ENCODE results near the gene UCK2. TPM values are rescaled to one million over a fixed set of nuclear protein-coding genes. Genes with fewer than 3 reads are reported as not detected.

Gene UCK2
- total RNA-seq, 1 donor from 2014 or later: 9.6 TPM

DNA sequence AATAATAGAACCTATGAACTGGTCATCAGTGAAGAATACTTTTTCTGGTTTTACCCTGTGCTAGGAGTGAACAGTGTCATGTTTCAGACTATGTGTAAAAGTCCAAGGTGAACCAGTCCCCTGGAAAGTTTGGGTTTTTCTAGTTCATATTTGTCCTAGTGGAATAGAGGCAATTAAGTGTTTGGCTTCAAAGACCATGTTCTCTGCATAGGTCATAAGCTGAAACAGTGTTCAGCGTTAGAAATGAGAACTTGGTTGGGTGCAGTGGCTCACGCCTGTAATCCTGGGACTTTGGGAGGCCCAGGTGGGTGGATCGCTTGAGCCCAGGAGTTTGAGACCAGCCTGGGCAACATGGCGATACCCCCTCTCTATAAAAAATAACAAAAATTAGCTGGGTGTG lies 77.5 kb downstream of the UCK2 start:
- peaks cover 10% of the 10 kb centered on the region for H3K36me3 ChIP-seq
- H3K27me3 ChIP-seq (ENCODE audit: low read depth): no peaks in the 10 kb centered on the region
- TF ChIP-seq, protein P1, sequence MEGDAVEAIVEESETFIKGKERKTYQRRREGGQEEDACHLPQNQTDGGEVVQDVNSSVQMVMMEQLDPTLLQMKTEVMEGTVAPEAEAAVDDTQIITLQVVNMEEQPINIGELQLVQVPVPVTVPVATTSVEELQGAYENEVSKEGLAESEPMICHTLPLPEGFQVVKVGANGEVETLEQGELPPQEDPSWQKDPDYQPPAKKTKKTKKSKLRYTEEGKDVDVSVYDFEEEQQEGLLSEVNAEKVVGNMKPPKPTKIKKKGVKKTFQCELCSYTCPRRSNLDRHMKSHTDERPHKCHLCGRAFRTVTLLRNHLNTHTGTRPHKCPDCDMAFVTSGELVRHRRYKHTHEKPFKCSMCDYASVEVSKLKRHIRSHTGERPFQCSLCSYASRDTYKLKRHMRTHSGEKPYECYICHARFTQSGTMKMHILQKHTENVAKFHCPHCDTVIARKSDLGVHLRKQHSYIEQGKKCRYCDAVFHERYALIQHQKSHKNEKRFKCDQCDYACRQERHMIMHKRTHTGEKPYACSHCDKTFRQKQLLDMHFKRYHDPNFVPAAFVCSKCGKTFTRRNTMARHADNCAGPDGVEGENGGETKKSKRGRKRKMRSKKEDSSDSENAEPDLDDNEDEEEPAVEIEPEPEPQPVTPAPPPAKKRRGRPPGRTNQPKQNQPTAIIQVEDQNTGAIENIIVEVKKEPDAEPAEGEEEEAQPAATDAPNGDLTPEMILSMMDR (IDR thresholded peaks at IDR 0.05; ENCODE audit: borderline replicate concordance): no peak
- no peak overlapping the region for H3K4me3 ChIP-seq
- peaks cover 23% of the 10 kb centered on the region for H3K4me1 ChIP-seq
- DNase-seq: no peak
- H3K9me3 ChIP-seq (replicated peaks): no peaks in the 10 kb centered on the region
- intact Hi-C loops (cut with micrococcal nuclease): no loop called here
- H3K27ac ChIP-seq (replicated peaks): no peak overlapping the region

DNA sequence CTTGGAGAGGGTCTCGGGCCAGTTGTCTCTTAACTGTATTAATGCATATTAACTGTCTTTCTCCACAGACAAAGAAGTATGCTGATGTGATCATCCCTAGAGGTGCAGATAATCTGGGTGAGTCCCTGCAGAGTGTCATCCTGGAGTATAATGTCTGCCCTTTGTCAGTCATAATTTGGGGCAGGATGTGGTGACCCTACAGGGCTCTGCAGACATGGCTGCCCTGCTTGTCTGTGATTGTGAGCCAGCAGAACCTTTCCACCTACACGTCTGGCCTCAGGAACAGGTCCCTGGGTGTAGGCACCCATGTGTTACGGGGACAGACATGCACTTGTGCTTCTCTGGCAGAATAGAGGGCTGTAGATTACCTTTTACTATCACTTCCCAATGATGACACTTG lies 78.4 kb downstream of the UCK2 start:
- H3K27me3 ChIP-seq (ENCODE audit: low read depth): no peaks in the 10 kb centered on the region
- H3K4me1 ChIP-seq: peaks cover 21% of the 10 kb centered on the region
- no peak overlapping the region for H3K4me3 ChIP-seq
- intact Hi-C loops (cut with micrococcal nuclease): no loop called here
- H3K27ac ChIP-seq (replicated peaks): no peak overlapping the region
- no peaks in the 10 kb centered on the region for H3K9me3 ChIP-seq (replicated peaks)
- TF ChIP-seq, protein P1 (IDR thresholded peaks at IDR 0.05; ENCODE audit: borderline replicate concordance): no peak
- no peak for DNase-seq
- H3K36me3 ChIP-seq: peaks cover 10% of the 10 kb centered on the region

DNA sequence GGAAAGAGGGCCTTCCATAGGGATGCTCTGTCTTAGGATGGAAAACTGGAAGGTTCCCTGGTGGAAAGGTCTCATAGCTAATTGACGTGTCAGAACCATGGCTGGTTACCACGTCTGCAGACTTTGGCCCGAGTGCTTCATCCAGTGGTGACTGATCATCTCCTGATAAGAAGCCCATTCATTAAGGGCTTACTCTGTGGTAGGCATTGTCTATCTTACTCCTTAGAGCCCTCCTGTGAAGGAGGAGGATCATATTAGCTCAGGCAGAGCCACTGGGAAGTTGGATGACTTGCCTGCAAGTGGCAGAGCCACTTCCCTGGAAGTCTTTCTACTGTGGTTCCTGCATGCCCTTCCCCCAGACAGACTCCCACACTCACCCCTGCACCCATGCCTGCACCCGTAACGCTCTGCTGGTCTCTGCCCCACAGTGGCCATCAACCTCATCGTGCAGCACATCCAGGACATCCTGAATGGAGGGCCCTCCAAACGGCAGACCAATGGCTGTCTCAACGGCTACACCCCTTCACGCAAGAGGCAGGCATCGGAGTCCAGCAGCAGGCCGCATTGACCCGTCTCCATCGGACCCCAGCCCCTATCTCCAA lies 79.9 kb downstream of the UCK2 start:
- no peak for DNase-seq
- H3K4me3 ChIP-seq: no peak overlapping the region
- H3K36me3 ChIP-seq: peaks cover 10% of the 10 kb centered on the region
- H3K9me3 ChIP-seq (replicated peaks): no peaks in the 10 kb centered on the region
- TF ChIP-seq, protein P1 (IDR thresholded peaks at IDR 0.05; ENCODE audit: borderline replicate concordance): no peak
- peaks cover 24% of the 10 kb centered on the region for H3K4me1 ChIP-seq
- no peaks in the 10 kb centered on the region for H3K27me3 ChIP-seq (ENCODE audit: low read depth)
- H3K27ac ChIP-seq (replicated peaks): no peak overlapping the region
- intact Hi-C loops (cut with micrococcal nuclease): no loop called here

DNA sequence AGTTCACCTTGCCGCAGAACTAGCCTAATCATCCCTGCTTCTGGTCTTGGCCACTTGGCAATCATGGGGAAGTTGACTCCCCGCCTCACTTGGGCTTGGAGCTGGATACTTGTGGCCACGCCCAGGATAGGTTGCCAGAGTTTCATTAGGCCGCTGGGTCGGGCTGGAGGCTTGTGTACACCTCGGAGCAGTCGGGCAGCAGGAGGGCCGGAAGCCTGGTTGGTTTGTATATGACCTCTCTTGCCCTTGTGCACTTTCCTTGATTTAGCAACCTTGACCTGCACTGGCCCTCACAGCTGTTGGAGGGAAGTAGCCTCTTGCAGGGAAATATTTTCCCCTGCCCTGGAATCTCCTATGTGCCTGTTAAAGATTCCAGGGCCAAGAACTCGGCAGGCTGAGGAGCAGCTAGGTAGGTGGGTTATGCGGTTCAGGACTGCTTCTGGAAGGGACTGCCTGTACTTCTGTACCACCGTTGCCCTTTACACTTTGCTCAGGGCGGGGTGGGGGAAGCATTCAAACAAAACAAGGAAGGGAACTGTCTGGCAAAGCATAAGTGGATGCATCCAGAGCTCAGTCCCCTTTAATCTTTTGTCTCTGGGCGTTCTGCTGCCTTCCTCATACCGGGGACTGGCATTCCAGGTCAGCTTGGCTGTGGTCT lies 83.5 kb downstream of the UCK2 start:
- peak overlapping the region; percentile 43 for H3K27ac ChIP-seq (replicated peaks)
- H3K4me3 ChIP-seq: no peak overlapping the region
- intact Hi-C loops (cut with micrococcal nuclease): loop anchor here (5.0 to 10.0 kb wide), 2 partner anchors 194 to 516 kb away; no protein-coding TSS in a partner anchor
- peaks cover 7% of the 10 kb centered on the region for H3K36me3 ChIP-seq
- peaks cover 19% of the 10 kb centered on the region for H3K4me1 ChIP-seq
- DNase-seq: peak; percentile 36
- no peaks in the 10 kb centered on the region for H3K27me3 ChIP-seq (ENCODE audit: low read depth)
- H3K9me3 ChIP-seq (replicated peaks): no peaks in the 10 kb centered on the region
- TF ChIP-seq, protein P1 (IDR thresholded peaks at IDR 0.05; ENCODE audit: borderline replicate concordance): no peak

DNA sequence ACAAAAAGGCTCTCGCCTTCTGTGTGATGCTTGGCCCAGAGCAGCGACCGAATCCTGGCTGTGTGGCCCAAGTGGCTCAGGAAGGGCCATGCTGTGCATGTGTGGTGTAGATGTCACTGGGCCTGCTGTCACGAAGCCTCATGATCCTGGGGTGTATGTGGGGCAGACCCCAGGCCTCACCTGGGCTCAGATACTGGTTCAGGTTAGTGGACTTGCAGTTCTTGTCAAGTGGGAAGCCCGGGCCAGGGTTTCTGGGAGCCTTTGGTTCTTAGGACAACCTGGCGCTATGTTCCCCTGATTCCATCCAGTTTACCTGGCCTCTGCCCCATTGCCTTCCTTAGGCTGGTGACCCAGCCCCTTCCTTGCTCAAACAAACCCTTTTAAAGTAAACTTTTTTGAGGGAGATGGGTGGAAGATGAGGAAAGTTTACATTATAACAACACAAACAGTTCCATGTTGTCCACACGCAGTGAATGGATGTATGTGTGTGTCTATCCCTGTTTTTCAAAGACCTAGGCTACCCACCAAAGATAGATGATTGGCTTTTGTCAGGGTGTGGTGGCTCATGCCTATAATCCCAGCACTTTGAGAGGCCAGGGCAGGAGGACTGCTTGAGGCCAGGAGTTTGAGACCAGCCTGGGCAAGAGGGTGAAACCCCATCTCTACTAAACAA lies 84.3 kb downstream of the UCK2 start:
- Histone ChIP-seq H3K9me3 (replicated peaks) (no peaks in the 10 kb centered on the region), H3K4me3 (no peak overlapping the region), H3K27me3 (ENCODE audit: low read depth) (no peaks in the 10 kb centered on the region), H3K36me3 (peaks cover 4% of the 10 kb centered on the region), H3K4me1 (peaks cover 19% of the 10 kb centered on the region), H3K27ac (replicated peaks) (peak overlapping the region; percentile 43)
- no peak for DNase-seq
- TF ChIP-seq, protein P1 (IDR thresholded peaks at IDR 0.05; ENCODE audit: borderline replicate concordance): no peak
- intact Hi-C loops (cut with micrococcal nuclease): loop anchor here (5.0 to 10.0 kb wide), 2 partner anchors 194 to 517 kb away; no protein-coding TSS in a partner anchor
